Lung (tissue), 16 donors: ENCODE results near the gene DYNC1LI2. TPM values are rescaled to one million over a fixed set of nuclear protein-coding genes. Genes with fewer than 3 reads are reported as not detected.
"Not testable (repeated sequence)": the region's sequence is repeated elsewhere in the genome, so short reads cannot be mapped to it uniquely, and the experiment has no call there.

ENCODE experiments used
- ATAC-seq: fragments of 200-7000 bp; cut with Tn5 transposase; one replicate; pipeline ENCODE4 v1.9.1; 2020; ENCODE audit warnings: moderate number of reproducible peaks; ENCODE audit not compliant: insufficient read depth, low FRiP score
- DNase-seq, 3 donors: peaks; one replicate each; pipeline ENCODE4 v3.0.0-alpha.2; 2013 to 2017
- H3K27ac ChIP-seq, 2 donors: one replicate each; pipeline ENCODE4 v1.5.1; 2013; ENCODE audit warnings: mild to moderate bottlenecking in 2 of 2, moderate library complexity in 2 of 2, control low read depth in 1 of 2, inconsistent platforms in 1 of 2, low read depth in 1 of 2, low read length in 1 of 2
- H3K27me3 ChIP-seq, 3 donors: one replicate each; pipeline ENCODE4 v1.5.1; 2013; ENCODE audit warnings: low read length in 2 of 3; ENCODE audit not compliant: control insufficient read depth in 3 of 3, insufficient read depth in 3 of 3
- H3K36me3 ChIP-seq, 4 donors: one replicate each; pipeline ENCODE4 v1.5.1; 2013; ENCODE audit warnings: low read length in 4 of 4, mild to moderate bottlenecking in 1 of 4, moderate library complexity in 1 of 4; ENCODE audit not compliant: control insufficient read depth in 4 of 4, insufficient read depth in 4 of 4
- H3K4me1 ChIP-seq, 5 donors: one replicate each; pipeline ENCODE4 v1.5.1; 2013; ENCODE audit warnings: low read length in 5 of 5, mild to moderate bottlenecking in 2 of 5, moderate library complexity in 1 of 5; ENCODE audit not compliant: control insufficient read depth in 5 of 5, insufficient read depth in 5 of 5
- H3K4me3 ChIP-seq: one replicate; pipeline ENCODE4 v1.5.1; 2013; ENCODE audit warnings: mild to moderate bottlenecking, control low read depth, moderate library complexity
- H3K9ac ChIP-seq, 2 donors: one replicate each; pipeline ENCODE4 v1.5.1; 2013; ENCODE audit warnings: low read length in 2 of 2, control low read depth in 1 of 2; ENCODE audit not compliant: insufficient read depth in 1 of 2
- H3K9me3 ChIP-seq, 4 donors: one replicate each; pipeline ENCODE4 v1.5.1; 2013; ENCODE audit warnings: low read length in 3 of 4, mild to moderate bottlenecking in 1 of 4, moderate library complexity in 1 of 4; ENCODE audit not compliant: control insufficient read depth in 4 of 4, insufficient read depth in 3 of 4
- WGBS, 2 donors: extraction: QIAGEN DNeasy Blood & Tissue Kit; methylation state at CpG; one replicate each; pipeline ENCODE4 v1.1.7; 2013; 5-methylcytosine and 5-hydroxymethylcytosine counted together
- long read RNA-seq, 5 donors: transcript quantifications; one replicate each; lab custom pipeline, GENCODE V29; 2026
- polyA plus RNA-seq, 2 donors: library from polyadenylated mRNA; stranded (reverse); fragments of 200-250 nt; gene quantifications; one replicate each; pipeline ENCODE4 v1.2.1, GENCODE V29; 2013
- total RNA-seq, 2 donors: library from RNA; depleted of rRNA in 1 of 2; stranded (reverse); fragments of >200 nt in 1 of 2; gene quantifications; one replicate each; pipeline ENCODE4 v1.2.1, GENCODE V29; 2014 to 2021
- TF ChIP-seq, protein P1 (sequence below): IDR thresholded peaks from 2 replicates; pipeline ENCODE4 v1.5.1; 2012; ENCODE audit warnings: mild to moderate bottlenecking; ENCODE audit errors: control extremely low read depth, extremely low read depth
- donor health status: control.
- donor health status: control.
- donor health status: Bipolar disorder and iron deficiency.
- donor health status: healthy.
- donor health status: DM: yes; HTN: yes; CAD: no.

The DYNC1LI2 gene
- total RNA-seq (100 to 1,000 TPM; 140 to 147 TPM), polyA plus RNA-seq (10 to 100 TPM; 40.7 to 48.8 TPM)
- long read RNA-seq, donor 1, full-length matches to known transcripts, result 26 of 37 reads
- long read RNA-seq, donor 1, partial matches to known transcripts, result 11 of 37 reads
- long read RNA-seq, donor 1, other reads (novel, unspliced or antisense), result 0 of 37 reads
- long read RNA-seq, donor 2, full-length matches to known transcripts, result 14 of 14 reads
- long read RNA-seq, donor 2, partial matches to known transcripts, result 0 of 14 reads
- long read RNA-seq, donor 2, other reads (novel, unspliced or antisense), result 0 of 14 reads
- long read RNA-seq, donor 3, full-length matches to known transcripts, result 16 of 16 reads
- long read RNA-seq, donor 3, partial matches to known transcripts, result 0 of 16 reads
- long read RNA-seq, donor 3, other reads (novel, unspliced or antisense), result 0 of 16 reads
- long read RNA-seq, donor 4, full-length matches to known transcripts, result 8 of 15 reads
- long read RNA-seq, donor 4, partial matches to known transcripts, result 7 of 15 reads
- long read RNA-seq, donor 4, other reads (novel, unspliced or antisense), result 0 of 15 reads
- long read RNA-seq, donor 5, full-length matches to known transcripts, result 25 of 45 reads
- long read RNA-seq, donor 5, partial matches to known transcripts, result 20 of 45 reads
- long read RNA-seq, donor 5, other reads (novel, unspliced or antisense), result 0 of 45 reads

DNA sequence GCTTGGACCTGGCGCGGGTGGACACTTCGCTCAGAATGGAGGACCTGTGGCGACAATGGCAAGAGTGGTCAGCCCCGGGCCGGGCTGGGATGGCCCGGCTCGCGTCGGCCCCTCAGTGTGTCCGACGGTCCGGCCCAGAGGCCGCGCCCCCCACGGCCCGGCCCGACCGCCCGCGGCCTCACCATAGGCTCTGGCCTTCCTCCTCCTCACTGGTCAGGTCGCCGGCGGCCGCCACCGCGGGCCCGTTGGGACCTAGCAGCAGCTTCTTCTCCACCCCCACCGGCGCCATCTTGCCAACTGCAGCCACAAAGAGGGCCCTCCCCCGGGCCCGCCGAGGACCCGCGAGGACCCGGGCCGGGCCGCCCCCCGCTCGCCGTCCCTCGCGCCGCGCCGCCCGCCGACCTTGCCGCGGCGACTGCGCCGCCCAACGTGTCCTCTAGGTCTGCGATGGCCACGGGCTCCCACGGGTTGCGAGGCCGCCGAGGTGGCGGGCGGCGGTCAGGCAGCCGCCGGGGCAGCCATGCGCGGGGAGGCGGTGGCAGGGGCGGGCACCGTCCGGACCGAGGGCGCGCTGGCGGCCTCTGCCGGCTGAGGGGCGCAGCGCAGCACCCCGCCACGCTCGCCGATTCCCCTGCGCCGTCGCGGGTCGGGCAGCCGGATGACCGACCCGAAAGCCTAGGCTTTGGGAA, at the start of gene DYNC1LI2:
DYNC1LI2 (minus strand) TSS at position 307 of the 689 bp plus-strand sequence; CDS start at position 289, 18 bp downstream.
- H3K9me3 ChIP-seq, result no peaks in the 10 kb centered on the region
- H3K4me1 ChIP-seq, result peaks cover 7 to 20% (median 10%) of the 10 kb centered on the region in 5 donors
- peak within 1 kb of the TSS; percentile 99 for H3K27ac ChIP-seq
- peaks cover 8 to 33% (median 19%) of the 10 kb centered on the region in 4 donors for H3K36me3 ChIP-seq
- H3K4me3 ChIP-seq, result peak within 1 kb of the TSS; percentile 91
- 0 to 1% methylated on average over 63 to 90 of the region's 90 CpGs for WGBS, 2 donors
- TF ChIP-seq, protein P1, sequence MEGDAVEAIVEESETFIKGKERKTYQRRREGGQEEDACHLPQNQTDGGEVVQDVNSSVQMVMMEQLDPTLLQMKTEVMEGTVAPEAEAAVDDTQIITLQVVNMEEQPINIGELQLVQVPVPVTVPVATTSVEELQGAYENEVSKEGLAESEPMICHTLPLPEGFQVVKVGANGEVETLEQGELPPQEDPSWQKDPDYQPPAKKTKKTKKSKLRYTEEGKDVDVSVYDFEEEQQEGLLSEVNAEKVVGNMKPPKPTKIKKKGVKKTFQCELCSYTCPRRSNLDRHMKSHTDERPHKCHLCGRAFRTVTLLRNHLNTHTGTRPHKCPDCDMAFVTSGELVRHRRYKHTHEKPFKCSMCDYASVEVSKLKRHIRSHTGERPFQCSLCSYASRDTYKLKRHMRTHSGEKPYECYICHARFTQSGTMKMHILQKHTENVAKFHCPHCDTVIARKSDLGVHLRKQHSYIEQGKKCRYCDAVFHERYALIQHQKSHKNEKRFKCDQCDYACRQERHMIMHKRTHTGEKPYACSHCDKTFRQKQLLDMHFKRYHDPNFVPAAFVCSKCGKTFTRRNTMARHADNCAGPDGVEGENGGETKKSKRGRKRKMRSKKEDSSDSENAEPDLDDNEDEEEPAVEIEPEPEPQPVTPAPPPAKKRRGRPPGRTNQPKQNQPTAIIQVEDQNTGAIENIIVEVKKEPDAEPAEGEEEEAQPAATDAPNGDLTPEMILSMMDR, result peak; percentile 82
- ATAC-seq (peak; percentile 92), DNase-seq (peak; percentile 79 to 85 (median 85))
- H3K27me3 ChIP-seq, result peaks cover 0 to 2% (median 0%) of the 10 kb centered on the region in 3 donors
- H3K9ac ChIP-seq, result peak within 1 kb of the TSS; percentile 85 to 91

DNA sequence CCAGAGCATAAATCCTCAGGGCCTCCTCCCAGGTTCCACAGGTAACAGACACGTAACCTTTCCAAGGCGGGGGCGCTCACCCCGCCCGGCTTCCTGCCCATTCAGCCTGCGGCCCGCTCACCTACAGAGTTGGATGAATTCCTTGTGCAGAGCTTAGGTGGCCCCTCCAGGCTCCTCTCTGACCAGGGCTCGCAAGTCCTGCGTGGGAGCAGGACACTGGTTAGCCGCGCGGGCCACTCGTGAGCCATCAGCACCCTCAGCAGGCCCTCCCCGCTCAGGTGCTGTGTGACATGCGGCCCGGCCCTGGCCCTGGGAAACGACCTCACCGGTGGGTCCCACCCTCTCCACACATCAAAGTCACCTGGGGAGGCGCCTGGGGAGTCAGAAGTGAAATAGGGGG, 49.4 kb upstream of the DYNC1LI2 start:
- Histone ChIP-seq H3K36me3 (peaks cover 13 to 22% (median 15%) of the 10 kb centered on the region in 4 donors), H3K9me3 (no peaks in the 10 kb centered on the region), H3K4me3 (no peak overlapping the region), H3K9ac (no peak overlapping the region), H3K27ac (no peak overlapping the region), H3K27me3 (no peaks in the 10 kb centered on the region), H3K4me1 (no peaks in the 10 kb centered on the region)
- DNase-seq (no peak), ATAC-seq (no peak)
- WGBS, 2 donors, result 94 to 96% methylated on average over 19 of the region's 19 CpGs
- TF ChIP-seq, protein P1, result no peak

DNA sequence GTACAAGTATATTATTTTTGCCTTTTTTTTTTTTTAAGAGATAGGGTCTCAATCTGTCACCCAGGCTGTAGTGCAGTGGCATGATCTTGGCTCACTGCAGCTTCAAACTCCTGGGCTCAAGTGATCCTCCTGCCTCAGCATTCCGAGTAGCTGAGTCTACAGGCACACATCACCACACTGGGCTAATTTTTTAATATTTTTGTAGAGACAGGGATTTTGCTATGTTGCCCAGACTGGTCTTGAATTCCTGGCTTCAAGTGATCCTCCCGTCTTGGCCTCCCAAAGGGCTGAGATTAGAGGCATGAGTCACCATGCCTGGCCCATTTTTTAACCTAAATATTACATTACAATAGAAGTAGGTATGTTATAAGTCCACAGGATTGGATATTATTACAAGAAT, 46.8 kb upstream of the DYNC1LI2 start:
- Histone ChIP-seq H3K9ac (no peak overlapping the region), H3K27me3 (no peaks in the 10 kb centered on the region), H3K4me1 (no peaks in the 10 kb centered on the region), H3K27ac (no peak overlapping the region), H3K4me3 (no peak overlapping the region), H3K36me3 (peaks cover 0 to 13% (median under 1%) of the 10 kb centered on the region in 4 donors), H3K9me3 (no peaks in the 10 kb centered on the region)
- DNase-seq (no peak), ATAC-seq (no peak)
- TF ChIP-seq, protein P1, result no peak
- 90 to 95% methylated on average over 2 of the region's 2 CpGs for WGBS, 2 donors

DNA sequence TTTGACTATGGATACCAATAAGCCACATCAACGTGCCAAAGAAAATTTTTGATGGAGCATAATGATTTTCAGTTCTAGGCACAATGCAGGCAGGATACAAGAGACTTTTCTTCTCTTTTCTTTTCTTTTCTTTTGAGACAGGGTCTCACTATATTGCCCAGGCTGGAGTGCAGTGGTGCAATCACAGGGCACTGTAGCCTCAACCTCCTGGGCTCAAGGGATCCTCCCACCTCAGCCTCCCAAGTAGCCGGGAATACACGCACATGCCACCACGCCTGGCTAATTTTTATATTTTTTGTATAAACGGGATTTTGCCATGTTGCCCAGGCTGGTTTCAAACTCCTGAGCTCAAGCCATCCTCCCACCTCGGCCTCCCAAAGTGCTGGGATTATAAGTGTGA, 42.6 kb upstream of the DYNC1LI2 start:
- not testable (repeated sequence) for ATAC-seq, H3K9me3 ChIP-seq, H3K4me3 ChIP-seq, H3K4me1 ChIP-seq, H3K27me3 ChIP-seq, DNase-seq, H3K9ac ChIP-seq, H3K36me3 ChIP-seq, H3K27ac ChIP-seq
- WGBS, 2 donors, result 92 to 96% methylated on average over 6 of the region's 6 CpGs
